Activated CD4-positive, alpha-beta T cell treated with anti-CD3 and anti-CD28 coated beads, Interleukin-2, amount 50 U/mL, for 48 hours (primary cell): ENCODE data around the gene ZNF624.
A peak's percentile ranks its signal among the peaks of the same experiment; 100 is the strongest.
"Not testable (repeated sequence)": the region's sequence is repeated elsewhere in the genome, so short reads cannot be mapped to it uniquely, and the experiment has no call there.

Source experiments
- DNase-seq, 2 experiments: peaks; one replicate each; pipeline ENCODE4 v3.0.0-alpha.2; 2020

The ZNF624 gene

GRCh38 chr17:16653367-16654041 is at the start of gene ZNF624:
Gene ZNF624, minus strand, starts transcription at chr17:16653850.
- DNase-seq, result peak; percentile 88 to 91

DNA sequence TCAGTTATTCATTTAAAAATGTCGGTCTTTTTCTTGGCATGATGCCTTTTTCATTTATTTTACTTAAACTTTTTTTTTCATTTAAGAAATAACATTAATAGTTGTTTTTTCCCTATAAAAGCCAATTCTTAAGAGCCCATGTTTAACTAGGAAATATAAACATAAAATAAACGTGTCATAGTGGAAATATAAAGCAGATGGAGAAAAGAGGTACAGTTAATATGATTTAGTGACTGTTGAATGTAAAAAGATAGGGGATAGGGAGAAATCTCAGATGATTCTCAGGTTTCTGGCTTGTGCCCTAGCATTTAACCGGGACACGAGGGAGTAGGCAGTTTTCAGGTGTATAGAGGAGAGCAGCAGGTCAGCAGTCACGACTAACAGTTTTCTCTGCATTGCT is 44.0 kb upstream of the ZNF624 start:
- not testable (repeated sequence) for DNase-seq

DNA sequence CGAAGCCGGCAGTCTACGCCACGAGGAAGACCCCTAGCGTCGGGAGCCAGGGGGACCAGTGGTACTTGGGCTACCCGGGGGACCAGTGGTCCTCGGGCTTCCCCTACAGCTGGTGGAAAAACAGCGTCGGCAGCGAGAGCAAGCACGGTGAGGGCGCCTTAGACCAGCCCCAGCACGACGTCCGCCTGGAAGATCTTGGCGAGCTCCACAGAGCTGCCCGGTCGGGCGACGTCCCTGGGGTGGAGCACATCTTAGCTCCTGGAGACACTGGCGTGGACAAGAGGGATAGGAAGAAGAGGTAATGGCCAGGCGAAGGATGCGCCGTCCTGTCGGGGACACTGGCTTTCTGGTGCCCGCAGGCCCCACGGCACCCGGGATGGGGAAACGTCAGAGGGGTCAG is 36.8 kb upstream of the ZNF624 start:
- peak in 1 of 2 experiments; percentile 12 for DNase-seq

GRCh38 chr17:16689731-16690281 is 36.2 kb upstream of the ZNF624 start, which contains the start of gene CCDC144A:
Gene CCDC144A, plus strand, starts transcription at chr17:16690241. Its CDS starts 160 bp downstream, at chr17:16690401.
- peak; percentile 83 to 88 for DNase-seq

- not testable (repeated sequence) for DNase-seq
These were observed 33.5 kb upstream of the ZNF624 start for GRCh38 chr17:16687151-16687550.

GRCh38 chr17:16686019-16686418 is 32.4 kb upstream of the ZNF624 start:
- DNase-seq, result not testable (repeated sequence)

DNA sequence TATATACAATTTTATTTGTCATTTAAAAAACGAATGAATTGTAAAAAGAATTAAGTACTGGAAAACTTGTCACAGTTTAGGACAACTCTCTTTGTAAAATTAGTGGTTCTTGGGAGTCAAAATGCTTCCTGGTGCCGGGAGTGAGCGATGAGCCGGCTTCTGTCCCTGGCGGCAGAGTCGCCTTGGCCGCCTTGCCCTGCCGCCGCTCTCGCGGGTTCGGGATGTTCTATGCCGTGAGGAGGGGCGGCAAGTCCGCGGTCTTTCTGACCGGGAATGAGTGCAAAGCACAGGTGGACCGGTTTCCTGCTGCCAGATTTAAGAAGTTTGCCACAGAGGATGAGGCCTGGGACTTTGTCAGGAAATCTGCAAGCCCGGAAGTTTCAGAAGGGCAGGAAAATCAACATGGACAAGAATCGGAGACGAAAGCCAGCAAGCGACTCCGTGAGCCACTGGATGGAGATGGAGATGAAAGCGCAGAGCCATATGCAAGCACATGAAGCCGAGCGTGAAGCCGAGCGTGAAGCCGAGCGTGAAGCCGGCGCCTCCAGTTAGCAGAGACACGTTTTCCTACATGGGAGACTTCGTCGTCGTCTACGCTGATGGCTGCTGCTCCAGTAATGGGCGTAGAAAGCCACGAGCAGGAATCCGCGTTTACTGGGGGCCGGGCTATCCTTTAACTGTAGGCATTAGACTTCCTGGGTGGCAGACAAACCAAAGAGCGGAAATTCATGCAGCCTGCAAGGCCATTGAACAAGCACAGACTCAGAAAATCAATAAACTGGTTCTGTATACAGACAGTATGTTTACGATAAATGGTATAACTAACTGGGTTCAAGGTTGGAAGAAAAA is 29.9 kb upstream of the ZNF624 start:
- DNase-seq, result not testable (repeated sequence)

DNA sequence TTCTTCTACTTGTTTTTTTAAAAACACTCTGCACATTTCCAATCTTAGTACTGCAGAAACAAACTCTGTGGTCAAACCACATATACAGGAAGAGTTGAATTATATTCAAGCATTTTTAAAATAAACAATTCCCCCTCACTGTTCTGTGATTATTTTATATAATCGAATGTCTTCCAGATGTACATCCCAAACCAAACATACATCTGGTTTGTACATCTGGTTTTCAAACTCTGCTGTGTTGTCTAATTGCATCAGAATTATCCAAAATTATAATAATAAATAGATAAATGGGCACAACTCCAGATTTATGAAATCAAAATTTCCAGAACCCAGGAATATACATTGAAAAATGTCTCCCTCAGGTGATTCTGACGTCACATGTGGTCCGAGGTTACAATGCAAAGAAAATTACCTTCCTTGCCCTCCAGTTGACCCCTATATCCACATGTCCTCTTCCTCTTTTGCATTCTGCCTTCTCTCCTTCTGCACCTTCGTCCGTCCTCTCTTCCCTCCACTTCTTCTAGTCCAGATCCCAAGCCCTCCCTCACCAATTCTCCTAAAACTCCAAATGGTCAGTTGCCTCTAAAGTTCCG is 23.1 kb upstream of the ZNF624 start:
- DNase-seq, result no peak

DNA sequence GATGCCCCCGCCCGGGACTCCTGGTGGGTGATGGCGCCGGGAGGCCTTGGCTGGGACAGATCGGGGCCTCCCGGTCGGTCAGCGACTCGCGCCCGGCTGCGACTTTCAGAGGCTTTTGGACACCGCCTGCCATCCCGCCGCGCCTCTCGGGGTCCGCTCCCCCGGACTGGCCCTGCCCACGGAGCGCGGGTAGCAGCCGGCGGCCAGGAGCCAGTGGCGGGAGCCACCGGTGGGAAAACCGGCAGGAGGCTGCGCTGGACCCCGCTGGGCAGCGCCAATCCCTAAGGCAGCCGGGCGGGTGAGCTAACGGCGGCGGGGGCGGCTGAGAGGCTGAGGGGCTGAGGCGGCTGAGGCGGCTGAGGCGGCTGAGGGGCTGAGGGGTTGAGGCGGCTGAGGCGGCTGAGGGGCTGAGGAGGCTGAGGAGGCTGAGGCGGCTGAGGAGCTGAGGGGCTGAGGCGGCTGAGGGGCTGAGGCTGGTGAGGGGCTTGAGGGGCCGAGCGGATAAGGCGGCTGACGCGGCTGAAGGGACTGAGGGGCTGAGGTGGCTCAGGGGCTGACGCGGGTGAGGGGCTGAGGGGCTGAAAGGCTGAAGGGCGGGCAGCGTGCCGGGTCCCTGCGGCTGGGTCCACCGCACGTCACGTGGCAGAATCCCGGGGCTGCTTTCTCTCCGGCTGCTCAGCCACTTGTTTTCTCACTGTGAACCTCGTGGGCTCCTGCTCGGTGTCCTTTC is 13.4 kb upstream of the ZNF624 start:
- not testable (repeated sequence) for DNase-seq

DNA sequence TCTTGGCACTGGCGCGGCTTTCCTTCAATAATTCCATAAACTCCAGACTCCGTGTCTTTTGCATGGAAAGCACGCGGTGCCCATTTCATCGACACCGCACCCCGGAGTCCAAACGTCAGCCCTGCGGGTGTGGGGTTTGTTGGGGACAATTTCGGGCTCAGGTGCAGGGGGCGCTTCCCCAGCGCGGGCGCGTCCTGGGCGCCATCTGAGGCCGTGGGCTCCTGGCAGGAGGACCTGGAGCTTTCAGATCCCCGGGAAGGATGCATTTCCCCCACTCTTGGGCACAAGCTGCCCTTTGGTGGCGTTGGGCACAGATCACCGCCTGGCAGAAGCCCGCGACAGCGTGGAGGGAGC is 12.9 kb upstream of the ZNF624 start:
- not testable (repeated sequence) for DNase-seq

DNA sequence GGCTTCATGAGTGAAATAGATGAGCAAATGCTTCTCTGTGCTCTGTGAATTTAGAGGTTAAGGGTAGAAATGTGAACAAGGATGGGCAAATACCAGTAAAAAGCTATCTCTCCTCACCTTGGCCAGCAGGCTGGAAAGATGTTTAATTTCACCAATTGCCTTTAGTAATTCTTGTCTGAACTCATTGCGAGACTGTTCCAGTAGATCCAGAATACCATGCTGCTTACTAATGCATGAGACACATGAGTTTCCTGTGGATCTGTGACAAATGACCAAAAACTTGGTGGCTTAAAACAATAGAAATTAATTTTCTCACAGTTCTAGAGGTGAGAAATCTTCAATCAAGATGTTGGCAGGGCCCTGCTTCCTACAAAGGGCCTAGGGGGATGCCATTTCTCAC is 9.3 kb upstream of the ZNF624 start:
- DNase-seq, result no peak

- DNase-seq, result no peak
These were observed 7.6 kb upstream of the ZNF624 start for GRCh38 chr17:16661217-16661616.

DNA sequence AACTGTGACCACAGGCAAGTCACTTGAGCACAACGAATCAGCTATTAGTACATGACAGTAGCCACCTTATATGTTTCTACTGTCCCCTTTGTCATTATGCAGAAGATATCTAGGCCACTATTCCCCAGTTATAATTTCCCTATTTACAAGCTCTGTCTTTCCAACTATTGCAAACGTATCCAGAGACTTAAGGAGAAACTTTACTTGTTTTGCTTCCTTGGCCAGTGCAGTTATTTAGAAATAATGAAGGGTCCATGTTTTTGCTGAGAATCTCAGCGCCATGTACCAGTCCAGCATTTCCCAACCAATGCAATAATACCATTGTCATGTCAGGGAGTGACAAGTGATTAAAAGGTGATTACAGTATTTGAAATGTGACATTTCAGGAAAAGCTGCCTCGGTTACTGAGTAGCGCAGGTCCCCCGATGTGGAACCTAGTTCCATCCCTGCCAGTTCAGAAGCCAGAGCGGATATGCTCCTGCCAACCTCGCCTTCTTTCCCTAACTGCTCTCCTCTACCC is 743 bp downstream of the ZNF624 start:
- DNase-seq, result no peak

- DNase-seq, result no peak
These were observed 1.4 kb downstream of the ZNF624 start for GRCh38 chr17:16652252-16652651.

GRCh38 chr17:16649585-16649984 is 4.1 kb downstream of the ZNF624 start:
- no peak for DNase-seq

GRCh38 chr17:16639438-16639837 is 14.2 kb downstream of the ZNF624 start:
- DNase-seq, result no peak

DNA sequence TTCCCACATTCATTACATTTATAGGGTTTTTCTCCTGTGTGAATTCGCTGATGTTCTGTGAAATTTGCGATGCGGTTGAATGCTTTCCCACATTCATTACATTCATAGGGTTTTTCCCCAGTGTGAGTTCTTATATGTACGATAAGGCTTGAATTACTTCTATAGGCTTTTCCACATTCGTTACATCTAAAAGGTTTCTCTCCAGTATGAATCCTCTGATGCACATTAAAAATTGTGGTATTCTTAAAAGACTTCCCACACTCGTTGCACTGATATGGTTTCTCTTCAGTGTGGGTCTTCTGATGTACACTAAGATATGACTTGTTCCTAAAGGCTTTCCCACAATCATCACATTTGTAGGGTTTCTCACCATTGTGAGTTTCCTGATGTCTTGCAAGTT is 30.4 kb downstream of the ZNF624 start:
- DNase-seq, result no peak

DNA sequence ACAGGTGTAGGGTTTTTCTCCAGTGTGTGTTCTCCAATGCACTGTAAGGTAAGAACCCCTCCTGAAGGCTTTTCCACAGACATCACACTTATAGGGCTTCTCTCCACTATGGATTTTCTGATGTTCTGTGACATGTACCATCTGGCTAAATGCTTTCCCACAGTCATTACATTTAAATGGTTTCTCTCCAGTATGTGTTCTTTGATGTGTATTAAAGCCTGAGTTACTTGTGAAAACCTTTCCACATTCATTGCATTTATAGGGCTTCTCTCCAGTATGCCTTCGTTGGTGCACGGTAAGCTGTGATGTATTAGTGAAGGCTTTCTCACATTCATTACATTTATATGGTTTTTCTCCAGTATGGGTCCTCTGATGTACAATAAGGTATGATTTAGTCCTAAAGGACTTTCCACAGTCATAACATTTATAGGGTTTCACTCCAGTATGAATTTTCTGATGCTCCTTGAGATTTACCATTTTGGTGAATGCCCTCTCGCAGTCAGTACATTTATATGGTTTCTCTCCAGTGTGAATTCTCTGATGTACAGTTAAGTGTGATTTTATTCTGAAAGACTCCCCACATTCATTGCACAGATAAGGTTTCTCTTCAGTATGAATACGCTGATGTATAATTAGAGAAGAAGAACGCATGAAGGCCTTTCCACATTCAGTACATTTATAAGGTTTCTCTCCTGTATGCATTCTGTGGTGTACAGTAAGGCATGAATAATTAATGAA is 30.9 kb downstream of the ZNF624 start:
- no peak for DNase-seq

GRCh38 chr17:16617481-16618060 is 36.1 kb downstream of the ZNF624 start:
- DNase-seq, result no peak

- DNase-seq, result no peak
These were observed 54.1 kb downstream of the ZNF624 start for GRCh38 chr17:16599537-16599936.

- no peak for DNase-seq
These were observed 60.1 kb downstream of the ZNF624 start for GRCh38 chr17:16593356-16594102.
